Subcutaneous abdominal adipose tissue (tissue), 5 donors: ENCODE measurements around the gene LRP1B.
A peak's percentile ranks its signal among the peaks of the same experiment; 100 is the strongest.

Experiments used
- H3K27ac ChIP-seq: one replicate; pipeline ENCODE4 v1.7.0; 2013; ENCODE audit warnings: low read depth, mild to moderate bottlenecking, inconsistent platforms, low read length, moderate library complexity
- H3K27me3 ChIP-seq, 5 donors: one replicate each; pipeline ENCODE4 v1.7.0; 2013; ENCODE audit warnings: low read length in 5 of 5, inconsistent platforms in 1 of 5; ENCODE audit not compliant: control insufficient read depth in 5 of 5, insufficient read depth in 4 of 5
- H3K36me3 ChIP-seq, 5 donors: one replicate each; pipeline ENCODE4 v1.7.0; 2013; ENCODE audit warnings: low read length in 5 of 5; ENCODE audit not compliant: control insufficient read depth in 5 of 5, insufficient read depth in 5 of 5
- H3K4me1 ChIP-seq, 5 donors: one replicate each; pipeline ENCODE4 v1.7.0; 2013; ENCODE audit warnings: low read length in 5 of 5, mild to moderate bottlenecking in 3 of 5, moderate library complexity in 1 of 5; ENCODE audit not compliant: control insufficient read depth in 5 of 5, insufficient read depth in 5 of 5
- H3K4me3 ChIP-seq, 5 donors: one replicate each; pipeline ENCODE4 v1.7.0; 2013; ENCODE audit warnings: low read length in 5 of 5, low read depth in 1 of 5
- H3K9ac ChIP-seq, 5 donors: one replicate each; pipeline ENCODE4 v1.7.0; 2013; ENCODE audit warnings: low read length in 5 of 5, mild to moderate bottlenecking in 4 of 5, moderate library complexity in 3 of 5
- H3K9me3 ChIP-seq, 5 donors: one replicate each; pipeline ENCODE4 v1.7.0; 2013; ENCODE audit warnings: low read length in 5 of 5; ENCODE audit not compliant: control insufficient read depth in 5 of 5
- donor health status: healthy.
- donor health status: healthy.
- donor health status: healthy.
- donor health status: healthy.
- donor health status: healthy.

The LRP1B gene

DNA sequence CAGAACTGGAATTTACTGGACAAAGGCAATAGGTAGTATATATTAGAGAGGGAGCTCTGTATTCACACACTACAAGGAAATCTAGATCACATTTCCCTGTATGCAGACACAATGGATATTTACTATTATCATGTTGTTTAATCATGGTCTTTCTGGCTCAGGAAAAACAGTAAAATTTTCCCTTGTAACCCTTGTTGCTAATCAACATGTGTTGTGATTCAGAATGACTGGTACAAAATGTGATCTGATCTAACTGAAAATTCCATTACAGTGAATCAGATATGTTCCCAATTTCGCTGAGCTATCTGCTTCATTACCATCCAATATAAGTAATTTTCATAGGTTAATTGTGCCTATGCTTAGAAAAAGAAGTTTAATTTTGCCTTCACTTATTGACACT is 1109.7 kb downstream of the LRP1B start:
- no peak overlapping the region for H3K27ac ChIP-seq
- H3K4me1 ChIP-seq, result no peaks in the 10 kb centered on the region
- H3K27me3 ChIP-seq, result no peaks in the 10 kb centered on the region
- H3K9ac ChIP-seq, result no peak overlapping the region
- H3K4me3 ChIP-seq, result no peak overlapping the region
- H3K9me3 ChIP-seq, result no peaks in the 10 kb centered on the region
- no peaks in the 10 kb centered on the region for H3K36me3 ChIP-seq

DNA sequence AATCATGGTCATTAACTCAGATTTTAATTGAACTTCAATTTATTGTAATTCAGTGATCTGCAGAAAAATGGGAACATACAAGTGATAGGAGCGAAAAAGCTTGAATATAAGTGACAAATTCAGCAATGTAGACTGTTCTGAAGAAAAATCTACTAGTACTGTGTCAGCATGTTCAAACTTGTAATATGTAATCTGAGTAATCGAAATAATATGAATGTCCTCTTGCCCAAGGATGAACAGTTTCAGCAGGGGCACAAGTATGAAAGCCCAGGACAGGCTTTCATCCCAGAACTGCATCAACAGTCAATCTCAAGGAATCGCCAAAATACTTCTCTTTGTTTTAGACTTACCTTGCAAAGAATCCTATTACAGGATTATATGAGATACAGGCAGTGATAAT is 1110.5 kb downstream of the LRP1B start:
- Histone ChIP-seq H3K9ac (no peak overlapping the region), H3K4me3 (no peak overlapping the region), H3K4me1 (no peaks in the 10 kb centered on the region), H3K36me3 (no peaks in the 10 kb centered on the region), H3K27me3 (no peaks in the 10 kb centered on the region), H3K9me3 (no peaks in the 10 kb centered on the region), H3K27ac (no peak overlapping the region)

DNA sequence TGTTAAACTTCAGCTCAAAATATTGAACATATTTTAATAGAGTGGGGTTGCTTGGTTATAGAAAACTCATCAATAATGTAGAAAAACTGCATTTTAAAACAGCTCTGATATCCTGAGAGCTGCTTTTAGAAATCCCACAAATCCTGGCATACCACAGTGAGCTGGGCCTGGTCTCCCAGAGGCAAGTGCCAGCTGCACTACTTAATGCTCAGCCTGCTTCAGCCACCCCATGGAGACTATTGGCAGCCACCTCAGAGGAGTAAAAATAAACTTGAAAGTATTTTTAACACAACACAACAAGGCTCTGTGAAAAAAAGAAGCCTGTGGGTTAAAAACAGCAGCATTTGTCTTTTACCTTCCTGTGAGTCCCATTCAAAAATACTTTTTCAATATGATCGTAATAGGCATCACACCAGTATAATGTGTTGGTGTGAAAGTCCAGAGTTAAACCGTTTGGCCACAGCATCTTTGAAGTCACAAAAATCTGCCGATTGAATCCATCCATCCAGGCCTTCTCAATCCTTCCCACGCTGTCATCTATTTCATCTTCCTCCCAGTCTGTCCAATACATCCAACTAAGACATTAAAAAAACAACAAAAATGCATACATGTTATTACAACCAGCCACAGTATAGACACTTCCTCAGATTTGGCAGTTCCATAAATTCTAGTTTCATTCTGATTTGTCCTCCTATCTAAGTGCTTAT is 1115.3 kb downstream of the LRP1B start:
- no peak overlapping the region for H3K9ac ChIP-seq
- H3K9me3 ChIP-seq, result no peaks in the 10 kb centered on the region
- H3K36me3 ChIP-seq, result no peaks in the 10 kb centered on the region

DNA sequence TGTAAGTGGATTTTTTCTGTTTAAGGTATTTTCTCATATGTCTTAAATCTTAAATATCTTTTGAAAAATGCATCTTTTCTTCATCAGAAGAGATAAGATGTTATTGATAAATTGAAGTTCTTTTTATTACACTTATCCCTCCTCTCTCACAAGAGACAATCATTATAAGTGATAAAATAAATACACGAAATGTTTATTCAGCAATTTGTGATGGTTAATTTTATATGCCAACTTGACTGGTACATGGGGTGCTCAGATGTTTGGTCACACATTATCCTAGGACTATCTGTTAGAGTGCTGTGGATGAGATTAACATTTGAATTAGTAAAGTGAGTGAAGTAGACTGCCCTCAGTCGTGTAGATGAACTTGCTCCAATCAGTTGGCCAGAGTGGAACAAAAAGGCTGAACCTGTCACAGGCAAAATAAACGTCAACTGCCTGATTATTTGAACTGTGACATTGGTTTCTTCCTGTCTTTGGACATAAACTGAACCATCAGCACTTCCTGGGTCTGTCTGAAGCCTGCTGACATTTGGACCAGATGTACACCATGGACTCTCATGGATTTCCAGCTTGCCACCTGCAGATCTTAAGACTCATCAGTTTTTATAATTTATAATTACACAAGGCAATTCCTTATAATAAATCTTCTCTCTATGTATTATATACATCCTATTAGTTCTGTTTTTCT is 1126.7 kb downstream of the LRP1B start:
- H3K27me3 ChIP-seq, result no peaks in the 10 kb centered on the region
- no peak overlapping the region for H3K9ac ChIP-seq
- H3K27ac ChIP-seq, result no peak overlapping the region
- peaks cover 0 to 2% (median 0%) of the 10 kb centered on the region in 5 donors for H3K9me3 ChIP-seq
- H3K4me1 ChIP-seq, result peaks cover 0 to 2% (median 0%) of the 10 kb centered on the region in 5 donors
- H3K36me3 ChIP-seq, result no peaks in the 10 kb centered on the region
- no peak overlapping the region for H3K4me3 ChIP-seq

More for the DNA sequence above, 1115.3 kb downstream of the LRP1B start:
- no peaks in the 10 kb centered on the region for H3K4me1 ChIP-seq
- no peak overlapping the region for H3K27ac ChIP-seq
- H3K4me3 ChIP-seq, result no peak overlapping the region
- H3K27me3 ChIP-seq, result no peaks in the 10 kb centered on the region

DNA sequence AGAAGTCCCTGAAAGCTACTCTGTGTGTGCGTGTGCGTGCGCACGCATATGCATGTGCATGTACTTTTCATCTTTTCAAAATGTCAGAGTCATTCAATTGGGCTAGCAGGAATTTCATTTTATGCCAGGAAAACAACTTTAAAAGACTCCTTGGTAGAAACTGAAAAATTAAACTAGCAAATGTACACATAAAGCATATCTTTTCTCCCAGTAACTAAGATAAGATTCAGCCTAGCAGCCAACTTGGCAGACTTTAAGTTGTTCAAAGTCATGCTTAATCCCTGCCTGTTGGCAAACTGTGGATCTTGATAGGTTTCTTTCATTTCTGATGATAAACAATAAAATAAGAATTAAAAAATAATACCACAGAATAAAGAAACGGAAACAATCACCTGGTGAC is 1129.1 kb downstream of the LRP1B start:
- H3K4me1 ChIP-seq, result peaks cover 0 to 10% (median 7%) of the 10 kb centered on the region in 5 donors
- no peaks in the 10 kb centered on the region for H3K27me3 ChIP-seq
- no peaks in the 10 kb centered on the region for H3K36me3 ChIP-seq
- no peak overlapping the region for H3K9ac ChIP-seq
- no peak overlapping the region for H3K4me3 ChIP-seq
- no peak overlapping the region for H3K27ac ChIP-seq
- H3K9me3 ChIP-seq, result peaks cover 0 to 2% (median 0%) of the 10 kb centered on the region in 5 donors

DNA sequence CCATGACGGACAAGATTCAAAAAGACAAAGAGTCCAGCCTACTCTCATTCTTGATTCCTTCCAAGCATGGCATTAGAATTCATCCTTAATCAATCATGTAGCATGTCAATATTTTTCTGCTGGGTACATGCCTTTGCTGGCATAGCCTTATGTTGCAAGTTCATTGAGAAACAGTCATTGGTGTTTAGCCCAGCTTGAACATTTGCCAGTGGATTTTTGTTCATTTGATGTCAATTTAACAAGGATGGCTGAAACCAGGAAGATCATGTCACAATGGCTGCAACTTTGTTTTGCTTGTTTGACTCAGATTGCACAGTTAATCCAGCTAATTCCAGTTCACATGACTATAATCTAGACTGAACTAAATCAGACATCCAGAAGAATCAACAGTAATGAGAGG is 1132.2 kb downstream of the LRP1B start:
- H3K9ac ChIP-seq, result no peak overlapping the region
- H3K4me3 ChIP-seq, result no peak overlapping the region
- peaks cover 0 to 2% (median 0%) of the 10 kb centered on the region in 5 donors for H3K9me3 ChIP-seq
- peaks cover 0 to 11% (median 7%) of the 10 kb centered on the region in 5 donors for H3K4me1 ChIP-seq
- H3K27ac ChIP-seq, result peak overlapping the region; percentile 39
- no peaks in the 10 kb centered on the region for H3K36me3 ChIP-seq
- H3K27me3 ChIP-seq, result no peaks in the 10 kb centered on the region

DNA sequence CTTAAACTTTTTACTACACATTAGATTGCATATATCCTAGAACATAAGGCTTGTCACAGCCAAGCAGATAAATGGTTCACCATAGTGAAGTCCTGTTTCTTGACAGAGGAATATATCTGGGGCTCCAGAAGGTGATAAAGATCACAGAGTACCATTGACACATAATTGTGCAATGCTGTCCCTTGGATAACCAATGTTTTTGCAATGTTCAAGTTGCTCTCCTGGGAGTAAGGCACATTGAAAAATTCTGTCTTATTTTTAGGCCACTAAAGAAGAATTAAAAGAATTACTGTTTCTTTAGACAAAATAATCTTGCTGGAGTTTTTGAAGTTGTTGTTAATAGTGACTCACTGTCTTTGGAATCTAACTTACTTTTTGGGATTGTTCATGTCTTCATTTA is 1132.8 kb downstream of the LRP1B start:
- no peak overlapping the region for H3K4me3 ChIP-seq
- H3K9ac ChIP-seq, result no peak overlapping the region
- peaks cover 0 to 15% (median 7%) of the 10 kb centered on the region in 5 donors for H3K4me1 ChIP-seq
- no peaks in the 10 kb centered on the region for H3K9me3 ChIP-seq
- H3K27ac ChIP-seq, result peak overlapping the region; percentile 39
- H3K36me3 ChIP-seq, result no peaks in the 10 kb centered on the region
- H3K27me3 ChIP-seq, result no peaks in the 10 kb centered on the region

DNA sequence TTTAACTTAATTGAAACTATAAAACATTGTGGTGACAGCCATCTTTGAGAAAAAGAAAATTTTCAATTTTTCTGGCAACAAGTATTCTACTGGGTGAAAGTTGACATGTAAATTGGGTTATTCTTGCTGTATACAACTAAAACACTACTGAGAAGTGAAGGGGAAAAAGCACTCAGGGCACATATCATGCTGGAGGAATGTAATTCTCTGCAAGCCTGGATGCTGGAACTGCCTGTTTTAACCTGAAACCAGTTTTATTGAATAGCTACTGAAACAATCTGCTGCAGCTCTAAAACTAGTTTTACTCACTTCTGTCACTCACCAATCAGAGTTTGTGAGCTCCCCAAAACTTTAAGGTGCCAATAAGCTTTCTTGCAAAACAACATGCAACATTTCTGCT is 1136.0 kb downstream of the LRP1B start:
- no peak overlapping the region for H3K4me3 ChIP-seq
- H3K36me3 ChIP-seq, result no peaks in the 10 kb centered on the region
- H3K9ac ChIP-seq, result no peak overlapping the region
- H3K4me1 ChIP-seq, result peaks cover 0 to 15% (median 7%) of the 10 kb centered on the region in 5 donors
- no peak overlapping the region for H3K27ac ChIP-seq
- H3K27me3 ChIP-seq, result no peaks in the 10 kb centered on the region
- no peaks in the 10 kb centered on the region for H3K9me3 ChIP-seq

DNA sequence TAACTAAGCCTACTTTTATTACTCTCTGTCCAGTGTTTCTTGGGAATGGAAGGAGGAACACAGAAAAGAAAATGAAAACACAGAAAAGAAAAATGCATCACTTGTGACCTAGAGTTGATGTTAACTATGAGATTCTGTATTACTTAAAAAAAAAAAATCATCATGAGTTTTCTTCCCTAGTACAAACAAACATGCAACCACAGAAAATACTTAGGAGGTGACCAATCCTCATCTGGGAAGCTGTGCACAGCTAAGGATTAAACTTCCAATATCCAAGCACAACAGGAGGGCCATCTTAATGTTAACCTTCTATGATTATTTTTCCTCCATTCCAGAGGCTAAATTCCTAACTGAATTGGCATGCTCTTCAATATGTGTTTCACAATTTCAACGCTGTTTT is 1140.4 kb downstream of the LRP1B start:
- Histone ChIP-seq H3K27me3 (no peaks in the 10 kb centered on the region), H3K4me1 (peaks cover 0 to 9% (median 0%) of the 10 kb centered on the region in 5 donors), H3K4me3 (no peak overlapping the region), H3K36me3 (no peaks in the 10 kb centered on the region), H3K27ac (no peak overlapping the region), H3K9me3 (no peaks in the 10 kb centered on the region), H3K9ac (no peak overlapping the region)

DNA sequence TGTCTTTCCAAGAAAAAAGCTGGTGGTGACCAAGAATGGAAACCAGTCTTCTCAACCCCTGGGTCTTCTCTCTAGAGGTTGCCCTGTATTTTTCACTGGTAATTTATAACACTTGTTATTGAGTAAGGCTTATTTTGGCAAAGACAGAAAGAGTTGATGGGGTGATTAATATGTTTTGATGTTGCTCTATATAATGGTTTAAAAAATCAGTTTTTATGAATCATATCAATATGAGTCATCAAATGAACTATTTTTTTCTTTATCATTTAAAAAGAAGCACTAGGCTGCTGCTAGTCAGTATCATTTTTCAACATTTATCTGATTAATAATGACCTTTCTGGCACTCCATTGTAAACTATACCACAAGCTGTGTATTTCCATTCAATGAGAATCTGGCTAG is 1142.2 kb downstream of the LRP1B start:
- H3K4me1 ChIP-seq, result peaks cover 0 to 9% (median 0%) of the 10 kb centered on the region in 5 donors
- no peak overlapping the region for H3K27ac ChIP-seq
- H3K4me3 ChIP-seq, result no peak overlapping the region
- H3K36me3 ChIP-seq, result no peaks in the 10 kb centered on the region
- H3K9me3 ChIP-seq, result no peaks in the 10 kb centered on the region
- no peak overlapping the region for H3K9ac ChIP-seq
- H3K27me3 ChIP-seq, result no peaks in the 10 kb centered on the region
